ENCODE measurements around the gene BPIFB3. TPM values are rescaled to one million over a fixed set of nuclear protein-coding genes. Genes with fewer than 3 reads are reported as not detected.

The BPIFB3 gene
- total and polyA plus RNA-seq, 9 of the 15 experiments (the other 6 are each of a cell fraction or from before 2014, with no cell fraction given) = not detected

- ATAC-seq = no peak
- Histone ChIP-seq H3K9ac (ENCODE audit: insufficient read depth in 1 of 2, low read depth in 2 of 2, low read length in 2 of 2) (no peak overlapping the region), H3K9me1 (ENCODE audit: control insufficient read depth, insufficient read depth, low read length) (no peaks in the 10 kb centered on the region), H3K9me3 (replicated peaks; ENCODE audit: control insufficient read depth, insufficient read depth, low read depth, low read length) (no peaks in the 10 kb centered on the region), H3K4me2 (ENCODE audit: insufficient read depth, low read length) (no peak overlapping the region), H3K36me3 (ENCODE audit: control insufficient read depth, insufficient read depth, low read length) (no peaks in the 10 kb centered on the region), H2AFZ (ENCODE audit: low read depth, low read length) (no peak overlapping the region), H3K79me2 (ENCODE audit: control insufficient read depth, insufficient read depth, low read length) (no peaks in the 10 kb centered on the region), H4K20me1 (replicated peaks; ENCODE audit: control insufficient read depth, insufficient read depth, low read length) (no peaks in the 10 kb centered on the region), H3K4me3 (no peak overlapping the region), H3K4me1 (replicated peaks in 1 of 2; ENCODE audit: control insufficient read depth in 2 of 2, insufficient read depth in 2 of 2, low read length in 2 of 2) (no peaks in the 10 kb centered on the region), H3K27ac (ENCODE audit: extremely low read depth, low read depth, low read length) (no peak overlapping the region), H3K27me3 (ENCODE audit: control insufficient read depth in 2 of 2, insufficient read depth in 2 of 2, low read length in 2 of 2) (peaks cover 0 to 24% of the 10 kb centered on the region in 2 experiments; a peak in 1 of 5 replicates)
- in situ Hi-C loops (cut with MboI) = no loop called here
- no peak for DNase-seq (ENCODE audit: extremely low read depth in 1 of 4, low spot score in 3 of 4)
- ChIA-PET POLR2A (interaction anchor here (0.6 kb wide), 2 partner anchors 10 to 38 kb away, joined by 3 read pairs; no protein-coding TSS in a partner anchor), CTCF (ENCODE audit: low intra/inter-chr PET ratio) (no interaction called here)
- no peak for FAIRE-seq
- intact Hi-C loops (cut with micrococcal nuclease) = no loop called here
- WGBS (ENCODE audit: insufficient coverage, low coverage, missing lambda C conversion rate) = 1% methylated on average over 5 of the region's 5 CpGs
- no TSS peak for BruUV-seq (replicated peaks)
- TF ChIP-seq NONO (IDR thresholded peaks at IDR 0.05; ENCODE audit: low read depth in 2 of 2, low read length in 1 of 2) (no peak), ZNF436 (CRISPR knock-in tag; IDR thresholded peaks at IDR 0.05) (no peak), ZNF124 (CRISPR knock-in tag; IDR thresholded peaks at IDR 0.05) (no peak), ZFPM2 (CRISPR knock-in tag; IDR thresholded peaks at IDR 0.05) (no peak), ZNF511 (CRISPR knock-in tag; IDR thresholded peaks at IDR 0.05) (no peak), ZFP91 (CRISPR knock-in tag; IDR thresholded peaks at IDR 0.05) (no peak), CEBPB (tag; IDR thresholded peaks at IDR 0.05) (no peak), MAFG (tag; conservative IDR thresholded peaks at IDR 0.05) (no peak), ZNF274 (IDR thresholded peaks at IDR 0.05; ENCODE audit: borderline replicate concordance, low read depth, low read length) (no peak), KLF1 (tag; IDR thresholded peaks at IDR 0.05) (no peak), ZNF311 (CRISPR knock-in tag; IDR thresholded peaks at IDR 0.05) (no peak), NBN (IDR thresholded peaks at IDR 0.05; ENCODE audit: low read depth) (no peak), KAT2B (IDR thresholded peaks at IDR 0.05; ENCODE audit: low read depth, low read length) (no peak), ZNF12 (CRISPR knock-in tag; IDR thresholded peaks at IDR 0.05) (no peak), KAT7 (CRISPR knock-in tag; IDR thresholded peaks at IDR 0.05; ENCODE audit: borderline replicate concordance) (no peak), ZBTB11 (CRISPR knock-in tag; IDR thresholded peaks at IDR 0.05) (no peak), FIP1L1 (IDR thresholded peaks at IDR 0.05; ENCODE audit: low read depth, low read length, poor library complexity, severe bottlenecking) (no peak)
Observed at GRCh38 chr20:33111306-33111705, 57.6 kb downstream of the BPIFB3 start.
